GM12801 (cell line): Measurements from ENCODE around the gene APLF.

Source experiments
- TF ChIP-seq, protein P1 (sequence below): IDR thresholded peaks from one replicate; pipeline ENCODE4 v1.5.1; 2011; ENCODE audit warnings: control low read depth; ENCODE audit not compliant: insufficient read length; ENCODE audit errors: extremely low read depth

The APLF gene

DNA sequence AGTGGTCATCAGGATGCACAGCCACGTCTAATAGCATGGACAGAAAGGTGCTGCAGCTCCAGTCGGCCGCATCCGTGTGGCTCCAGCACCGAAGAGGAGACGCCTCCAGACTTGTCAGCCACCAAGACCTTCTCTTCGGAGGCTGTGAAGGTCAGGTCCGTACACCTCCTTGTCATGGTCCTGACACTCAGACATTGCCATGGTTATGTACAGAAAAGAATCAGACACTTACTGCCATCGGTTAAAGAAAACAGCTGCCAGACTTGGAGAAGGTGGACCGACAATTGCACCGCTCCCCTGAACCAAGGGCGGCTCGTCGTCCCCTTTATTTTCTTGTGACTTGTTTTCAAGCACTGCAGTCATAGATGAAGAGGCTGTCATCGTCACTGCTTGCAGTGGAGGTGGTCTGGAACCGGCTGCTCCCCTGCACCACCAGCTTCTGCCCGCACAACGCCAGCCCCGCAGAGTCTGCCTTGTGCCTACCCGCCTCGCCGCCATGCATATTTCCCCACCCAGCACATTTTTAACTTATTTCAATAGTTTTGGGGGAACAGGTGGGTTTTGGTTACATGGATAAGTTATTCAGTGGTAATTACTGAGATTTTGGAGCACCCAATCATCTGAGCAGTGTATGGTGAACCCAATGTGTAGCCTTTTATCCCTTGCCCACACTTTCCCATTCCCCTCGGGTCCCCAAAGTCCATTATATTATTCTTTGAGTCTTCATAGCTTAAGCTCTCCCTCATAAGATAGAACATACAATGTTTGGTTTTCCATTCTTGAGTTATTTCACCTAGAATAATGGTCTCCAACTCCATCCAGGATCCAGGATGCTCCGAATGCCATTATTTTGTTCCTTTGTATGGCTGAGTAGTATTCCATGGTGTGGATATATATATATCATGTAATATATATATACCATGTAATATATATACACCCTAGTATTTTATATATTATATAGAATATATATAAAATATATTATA lies 18.4 kb upstream of the APLF start:
- TF ChIP-seq, protein P1, sequence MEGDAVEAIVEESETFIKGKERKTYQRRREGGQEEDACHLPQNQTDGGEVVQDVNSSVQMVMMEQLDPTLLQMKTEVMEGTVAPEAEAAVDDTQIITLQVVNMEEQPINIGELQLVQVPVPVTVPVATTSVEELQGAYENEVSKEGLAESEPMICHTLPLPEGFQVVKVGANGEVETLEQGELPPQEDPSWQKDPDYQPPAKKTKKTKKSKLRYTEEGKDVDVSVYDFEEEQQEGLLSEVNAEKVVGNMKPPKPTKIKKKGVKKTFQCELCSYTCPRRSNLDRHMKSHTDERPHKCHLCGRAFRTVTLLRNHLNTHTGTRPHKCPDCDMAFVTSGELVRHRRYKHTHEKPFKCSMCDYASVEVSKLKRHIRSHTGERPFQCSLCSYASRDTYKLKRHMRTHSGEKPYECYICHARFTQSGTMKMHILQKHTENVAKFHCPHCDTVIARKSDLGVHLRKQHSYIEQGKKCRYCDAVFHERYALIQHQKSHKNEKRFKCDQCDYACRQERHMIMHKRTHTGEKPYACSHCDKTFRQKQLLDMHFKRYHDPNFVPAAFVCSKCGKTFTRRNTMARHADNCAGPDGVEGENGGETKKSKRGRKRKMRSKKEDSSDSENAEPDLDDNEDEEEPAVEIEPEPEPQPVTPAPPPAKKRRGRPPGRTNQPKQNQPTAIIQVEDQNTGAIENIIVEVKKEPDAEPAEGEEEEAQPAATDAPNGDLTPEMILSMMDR: no peak

DNA sequence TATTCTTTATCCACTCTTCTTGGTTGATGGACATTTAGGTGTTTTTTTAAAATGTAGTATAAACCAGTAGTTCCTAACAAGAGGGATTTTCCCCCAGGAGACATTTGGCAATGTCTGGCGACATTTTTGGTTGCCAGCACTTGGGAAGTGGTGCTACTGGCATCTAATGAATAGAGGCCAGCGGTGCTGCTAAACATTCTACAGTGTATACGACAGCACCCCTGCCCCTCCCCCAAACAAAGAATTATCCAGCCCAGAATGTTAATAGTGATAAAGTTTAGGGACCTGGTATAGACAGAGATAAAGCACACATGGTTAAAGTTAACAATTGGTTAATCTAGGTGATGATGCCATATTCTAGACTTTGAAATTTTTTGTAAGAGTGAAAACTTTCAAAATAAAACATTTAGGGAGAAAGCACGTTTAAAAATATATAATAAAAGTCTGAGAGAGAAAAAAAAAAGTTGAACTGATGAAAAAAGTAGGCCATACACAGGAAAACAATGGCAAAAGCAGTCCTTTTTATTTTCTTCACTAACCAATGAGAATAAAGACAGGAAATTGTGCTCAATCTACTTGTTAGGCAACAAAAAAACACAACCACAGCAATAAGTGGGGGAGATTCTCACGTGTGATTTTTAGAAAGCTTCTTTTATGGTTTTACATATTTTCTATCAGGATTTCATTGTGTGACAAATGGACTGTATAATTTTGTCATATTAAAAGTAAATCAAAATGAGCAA lies 15.1 kb upstream of the APLF start:
- TF ChIP-seq, protein P1: no peak

DNA sequence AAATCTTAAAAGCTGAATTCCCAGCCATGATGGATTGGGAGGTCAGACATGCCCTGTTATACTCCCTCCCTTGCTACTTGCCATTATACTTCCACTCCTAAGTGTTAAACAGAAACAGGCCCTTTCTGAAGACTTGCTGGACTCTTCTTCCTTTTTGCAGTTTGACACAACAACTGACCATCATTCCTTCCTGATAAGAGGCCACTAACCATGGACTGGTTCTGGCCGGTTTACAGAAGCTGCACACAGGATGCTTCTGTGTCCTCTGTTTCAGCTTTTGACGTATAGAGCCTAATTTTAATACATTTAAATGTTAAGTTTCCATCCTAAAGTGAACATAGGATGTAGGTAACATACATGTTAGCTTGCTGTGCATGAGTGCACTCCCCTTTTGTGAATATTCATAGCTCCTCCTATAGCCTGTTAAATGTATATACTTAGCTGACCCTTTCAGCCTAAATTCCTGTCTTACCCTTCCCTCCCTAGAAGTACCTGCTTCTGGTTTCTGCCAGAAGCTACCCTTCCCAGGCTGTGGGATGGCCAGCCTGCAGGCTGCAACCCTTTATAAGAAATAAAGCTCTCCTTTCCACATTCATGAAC lies 13.5 kb upstream of the APLF start:
- TF ChIP-seq, protein P1: no peak

DNA sequence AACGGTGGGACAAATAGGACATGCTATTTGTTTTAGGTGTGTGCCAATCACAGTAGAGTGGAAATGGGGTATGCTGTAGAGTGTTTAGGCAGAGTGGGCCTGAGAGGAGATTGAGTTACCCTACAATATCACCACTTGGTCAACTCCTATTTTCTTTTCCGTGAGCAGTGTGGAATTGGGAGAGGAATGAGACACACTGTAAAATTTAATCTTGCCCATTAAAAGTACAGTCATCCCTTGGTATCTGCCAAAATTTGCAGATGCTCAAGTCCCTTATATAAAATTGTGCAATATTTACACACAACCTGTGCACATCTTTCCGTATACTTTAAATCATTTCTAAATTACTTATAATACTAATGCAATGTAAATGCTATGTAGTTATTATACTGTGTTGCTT lies 12.7 kb upstream of the APLF start:
- TF ChIP-seq, protein P1: no peak

DNA sequence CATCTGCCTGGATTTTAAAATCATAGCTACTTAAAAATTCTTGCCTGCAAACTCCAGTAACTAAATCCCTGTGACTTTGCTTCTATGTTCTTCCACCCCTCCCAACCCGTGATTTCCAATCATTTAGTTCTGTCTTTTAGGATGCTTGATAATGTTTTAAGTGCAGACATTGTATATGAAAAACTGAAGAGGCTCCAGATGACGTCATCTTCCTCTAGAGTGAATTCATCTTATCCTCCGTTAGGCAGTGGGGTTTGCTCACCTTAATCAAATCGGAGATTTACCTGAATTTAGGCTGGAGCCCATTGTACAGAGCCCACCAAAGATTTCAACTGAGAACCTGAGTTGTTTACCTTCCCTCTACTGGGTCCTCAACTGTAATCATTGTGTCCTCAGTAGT lies 11.2 kb upstream of the APLF start:
- TF ChIP-seq, protein P1: no peak

DNA sequence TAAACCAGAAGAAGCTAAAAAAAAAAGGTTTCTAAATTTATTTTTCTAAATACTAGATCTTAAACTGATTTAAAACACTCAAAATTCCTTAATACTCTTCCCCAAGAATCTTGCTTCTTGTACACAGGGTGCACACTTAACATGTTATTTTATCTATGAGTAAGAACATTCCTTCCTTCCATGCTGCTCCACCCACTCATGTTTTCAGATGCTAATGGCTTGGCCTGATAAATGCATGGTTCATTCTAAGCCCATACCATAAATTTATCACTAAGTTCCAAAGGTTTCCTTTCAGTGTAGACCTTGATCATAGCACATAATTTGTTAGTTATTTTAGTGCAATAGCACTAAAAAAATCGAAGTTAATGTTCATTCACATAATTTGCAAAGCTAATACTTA lies 8.4 kb upstream of the APLF start:
- TF ChIP-seq, protein P1: no peak

DNA sequence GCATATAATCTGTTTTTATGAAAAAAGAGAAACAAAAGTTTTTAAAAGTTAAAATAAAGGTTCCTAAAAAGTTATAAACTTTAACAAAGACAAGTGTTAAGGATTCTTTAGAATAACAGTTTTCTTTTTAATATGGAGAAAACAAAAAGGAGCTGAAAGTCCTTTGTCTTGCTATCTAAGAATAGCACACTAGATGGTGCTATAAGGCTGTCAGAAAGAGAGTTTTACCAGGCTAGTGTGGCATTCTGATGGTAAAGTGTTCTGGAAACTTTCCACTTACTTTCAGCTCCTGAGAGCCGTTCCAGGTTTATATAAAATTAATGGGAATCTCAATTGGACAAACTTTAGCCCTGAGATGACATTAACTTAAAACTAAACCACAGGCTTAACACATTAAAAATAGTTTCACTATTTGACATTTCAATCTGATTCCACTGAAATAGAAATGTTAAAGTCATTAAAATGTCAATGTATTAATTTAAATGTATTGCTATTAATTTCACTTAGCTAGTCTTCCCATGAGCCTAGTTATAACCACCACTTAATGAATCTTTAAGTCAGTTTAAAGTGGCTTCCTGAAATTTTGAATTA lies 4.0 kb upstream of the APLF start:
- TF ChIP-seq, protein P1: no peak
